ENCODE data around the gene CTNNA3. TPM values are rescaled to one million over a fixed set of nuclear protein-coding genes. Genes with fewer than 3 reads are reported as not detected.

The CTNNA3 gene
- polyA plus RNA-seq, 1 donor from 2014 or later: 0.14 TPM

DNA sequence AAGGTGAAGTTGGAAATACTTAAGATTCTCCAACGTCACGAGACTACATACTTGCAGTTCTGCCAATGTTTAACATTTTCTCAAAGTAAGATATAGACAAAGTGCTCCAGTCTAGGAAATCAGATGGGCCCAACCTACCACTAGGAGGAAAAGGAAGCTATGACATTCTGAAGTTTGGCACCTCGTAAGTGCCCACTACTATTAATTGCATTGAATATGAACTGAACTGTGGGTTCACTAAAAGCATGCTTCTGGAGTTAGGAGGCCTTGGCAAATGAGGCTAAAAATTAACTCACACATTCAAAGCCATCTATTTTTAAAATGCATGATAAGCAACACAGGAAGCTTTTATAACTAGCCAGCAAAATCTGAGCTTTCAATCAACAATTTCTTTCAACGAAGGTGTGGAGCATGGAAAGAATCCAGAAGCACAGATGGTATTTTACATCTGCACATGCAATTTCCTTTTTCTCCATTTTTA lies 620.5 kb downstream of the CTNNA3 start:
- no peak overlapping the region for H3K9ac ChIP-seq (ENCODE audit: low read length)
- H4K20me1 ChIP-seq (ENCODE audit: insufficient read depth): no peaks in the 10 kb centered on the region
- no peak overlapping the region for H3K27ac ChIP-seq (ENCODE audit: low read length)
- no peak for TF ChIP-seq SMC3 (conservative IDR thresholded peaks at IDR 0.05; ENCODE audit: poor library complexity)
- TF ChIP-seq TAF1 (IDR thresholded peaks at IDR 0.05; ENCODE audit: low read depth): no peak
- TF ChIP-seq POLR2AphosphoS5 (IDR thresholded peaks at IDR 0.05): no peak
- no peak for TF ChIP-seq RAD21 (conservative IDR thresholded peaks at IDR 0.05)
- no peak for TF ChIP-seq MXI1 (conservative IDR thresholded peaks at IDR 0.05; ENCODE audit: poor library complexity, severe bottlenecking)
- TF ChIP-seq EP300 (conservative IDR thresholded peaks at IDR 0.05; ENCODE audit: poor library complexity, severe bottlenecking): no peak
- TF ChIP-seq, protein P1, sequence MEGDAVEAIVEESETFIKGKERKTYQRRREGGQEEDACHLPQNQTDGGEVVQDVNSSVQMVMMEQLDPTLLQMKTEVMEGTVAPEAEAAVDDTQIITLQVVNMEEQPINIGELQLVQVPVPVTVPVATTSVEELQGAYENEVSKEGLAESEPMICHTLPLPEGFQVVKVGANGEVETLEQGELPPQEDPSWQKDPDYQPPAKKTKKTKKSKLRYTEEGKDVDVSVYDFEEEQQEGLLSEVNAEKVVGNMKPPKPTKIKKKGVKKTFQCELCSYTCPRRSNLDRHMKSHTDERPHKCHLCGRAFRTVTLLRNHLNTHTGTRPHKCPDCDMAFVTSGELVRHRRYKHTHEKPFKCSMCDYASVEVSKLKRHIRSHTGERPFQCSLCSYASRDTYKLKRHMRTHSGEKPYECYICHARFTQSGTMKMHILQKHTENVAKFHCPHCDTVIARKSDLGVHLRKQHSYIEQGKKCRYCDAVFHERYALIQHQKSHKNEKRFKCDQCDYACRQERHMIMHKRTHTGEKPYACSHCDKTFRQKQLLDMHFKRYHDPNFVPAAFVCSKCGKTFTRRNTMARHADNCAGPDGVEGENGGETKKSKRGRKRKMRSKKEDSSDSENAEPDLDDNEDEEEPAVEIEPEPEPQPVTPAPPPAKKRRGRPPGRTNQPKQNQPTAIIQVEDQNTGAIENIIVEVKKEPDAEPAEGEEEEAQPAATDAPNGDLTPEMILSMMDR (IDR thresholded peaks at IDR 0.05; ENCODE audit: poor library complexity, severe bottlenecking): no peak
- TF ChIP-seq EZH2 (IDR thresholded peaks at IDR 0.05; ENCODE audit: borderline replicate concordance, insufficient read depth, low read length, poor library complexity, severe bottlenecking): no peak
- TF ChIP-seq, protein P2, sequence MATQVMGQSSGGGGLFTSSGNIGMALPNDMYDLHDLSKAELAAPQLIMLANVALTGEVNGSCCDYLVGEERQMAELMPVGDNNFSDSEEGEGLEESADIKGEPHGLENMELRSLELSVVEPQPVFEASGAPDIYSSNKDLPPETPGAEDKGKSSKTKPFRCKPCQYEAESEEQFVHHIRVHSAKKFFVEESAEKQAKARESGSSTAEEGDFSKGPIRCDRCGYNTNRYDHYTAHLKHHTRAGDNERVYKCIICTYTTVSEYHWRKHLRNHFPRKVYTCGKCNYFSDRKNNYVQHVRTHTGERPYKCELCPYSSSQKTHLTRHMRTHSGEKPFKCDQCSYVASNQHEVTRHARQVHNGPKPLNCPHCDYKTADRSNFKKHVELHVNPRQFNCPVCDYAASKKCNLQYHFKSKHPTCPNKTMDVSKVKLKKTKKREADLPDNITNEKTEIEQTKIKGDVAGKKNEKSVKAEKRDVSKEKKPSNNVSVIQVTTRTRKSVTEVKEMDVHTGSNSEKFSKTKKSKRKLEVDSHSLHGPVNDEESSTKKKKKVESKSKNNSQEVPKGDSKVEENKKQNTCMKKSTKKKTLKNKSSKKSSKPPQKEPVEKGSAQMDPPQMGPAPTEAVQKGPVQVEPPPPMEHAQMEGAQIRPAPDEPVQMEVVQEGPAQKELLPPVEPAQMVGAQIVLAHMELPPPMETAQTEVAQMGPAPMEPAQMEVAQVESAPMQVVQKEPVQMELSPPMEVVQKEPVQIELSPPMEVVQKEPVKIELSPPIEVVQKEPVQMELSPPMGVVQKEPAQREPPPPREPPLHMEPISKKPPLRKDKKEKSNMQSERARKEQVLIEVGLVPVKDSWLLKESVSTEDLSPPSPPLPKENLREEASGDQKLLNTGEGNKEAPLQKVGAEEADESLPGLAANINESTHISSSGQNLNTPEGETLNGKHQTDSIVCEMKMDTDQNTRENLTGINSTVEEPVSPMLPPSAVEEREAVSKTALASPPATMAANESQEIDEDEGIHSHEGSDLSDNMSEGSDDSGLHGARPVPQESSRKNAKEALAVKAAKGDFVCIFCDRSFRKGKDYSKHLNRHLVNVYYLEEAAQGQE (IDR thresholded peaks at IDR 0.05; ENCODE audit: borderline replicate concordance): no peak
- H3K9me2 ChIP-seq (ENCODE audit: insufficient read depth, low read length): no peaks in the 10 kb centered on the region
- no peaks in the 10 kb centered on the region for H3K79me2 ChIP-seq (replicated peaks; ENCODE audit: insufficient read depth, low read length)
- no peaks in the 10 kb centered on the region for H3F3A ChIP-seq (ENCODE audit: insufficient read depth, low read length, poor library complexity, severe bottlenecking)
- no peaks in the 10 kb centered on the region for H3K9me3 ChIP-seq (ENCODE audit: low read length)
- no peaks in the 10 kb centered on the region for H3K36me3 ChIP-seq (ENCODE audit: insufficient read depth, low read length)
- H3K4me3 ChIP-seq (ENCODE audit: low read length): no peak overlapping the region
- H3K4me2 ChIP-seq (ENCODE audit: low read length): no peak overlapping the region
- no peak overlapping the region for H2AFZ ChIP-seq (ENCODE audit: low read depth, low read length)
- H3K27me3 ChIP-seq (ENCODE audit: insufficient read depth, low read depth, low read length): no peaks in the 10 kb centered on the region

DNA sequence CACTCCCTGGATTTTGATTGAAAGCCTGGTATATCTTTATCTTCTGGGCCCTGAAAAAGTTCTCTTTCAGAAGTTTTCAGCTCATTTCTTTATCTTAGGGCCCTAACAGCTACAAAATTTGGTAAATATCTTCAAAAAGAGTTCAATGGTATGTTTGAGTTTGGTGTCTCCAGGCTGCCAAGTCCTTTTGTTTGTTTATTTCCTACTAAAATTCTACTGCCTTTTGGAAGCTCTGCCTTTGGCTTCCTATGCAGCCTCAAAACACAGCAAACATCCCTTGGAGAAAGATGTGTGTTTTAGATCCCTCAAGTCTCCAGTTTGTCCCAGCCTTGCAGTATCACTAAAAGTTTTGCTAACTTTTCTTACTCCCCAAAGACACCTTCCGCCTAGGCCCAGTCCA lies 623.3 kb downstream of the CTNNA3 start:
- H4K20me1 ChIP-seq (ENCODE audit: insufficient read depth): no peaks in the 10 kb centered on the region
- no peaks in the 10 kb centered on the region for H3F3A ChIP-seq (ENCODE audit: insufficient read depth, low read length, poor library complexity, severe bottlenecking)
- TF ChIP-seq, protein P2 (IDR thresholded peaks at IDR 0.05; ENCODE audit: borderline replicate concordance): no peak
- no peak for TF ChIP-seq SMC3 (conservative IDR thresholded peaks at IDR 0.05; ENCODE audit: poor library complexity)
- no peak for TF ChIP-seq RAD21 (conservative IDR thresholded peaks at IDR 0.05)
- no peaks in the 10 kb centered on the region for H3K9me2 ChIP-seq (ENCODE audit: insufficient read depth, low read length)
- no peak overlapping the region for H2AFZ ChIP-seq (ENCODE audit: low read depth, low read length)
- H3K9me3 ChIP-seq (ENCODE audit: low read length): no peaks in the 10 kb centered on the region
- H3K4me3 ChIP-seq (ENCODE audit: low read length): no peak overlapping the region
- no peak overlapping the region for H3K9ac ChIP-seq (ENCODE audit: low read length)
- no peaks in the 10 kb centered on the region for H3K27me3 ChIP-seq (ENCODE audit: insufficient read depth, low read depth, low read length)
- no peak overlapping the region for H3K4me2 ChIP-seq (ENCODE audit: low read length)
- no peaks in the 10 kb centered on the region for H3K36me3 ChIP-seq (ENCODE audit: insufficient read depth, low read length)
- no peaks in the 10 kb centered on the region for H3K79me2 ChIP-seq (replicated peaks; ENCODE audit: insufficient read depth, low read length)
- no peak overlapping the region for H3K27ac ChIP-seq (ENCODE audit: low read length)
